Thyroid gland (tissue), 4 donors: ENCODE measurements around the gene ILDR2. TPM values are rescaled to one million over a fixed set of nuclear protein-coding genes. Genes with fewer than 3 reads are reported as not detected.

Source experiments
- DNase-seq, 2 donors: peaks; one replicate each; pipeline ENCODE4 v3.0.0-alpha.2; 2019
- H3K27ac ChIP-seq, 3 donors: fragments of 200-600 bp; sonication (generic); 1 replicate in 2 of 3; 2 replicates in 1 of 3; pipeline ENCODE4 v1.5.1; 2016 to 2019; ENCODE audit warnings: mild to moderate bottlenecking in 1 of 3, moderate library complexity in 1 of 3
- H3K27me3 ChIP-seq: fragments of 200-600 bp; sonication (generic); one replicate; pipeline ENCODE4 v1.5.1; 2019
- H3K36me3 ChIP-seq, 2 donors: fragments of 200-600 bp; sonication (generic); one replicate each; pipeline ENCODE4 v1.5.1; 2016 to 2019
- H3K4me1 ChIP-seq, 2 donors: fragments of 200-600 bp; sonication (generic); one replicate each; pipeline ENCODE4 v1.5.1; 2017 to 2019
- H3K4me3 ChIP-seq, 3 donors: fragments of 200-600 bp; sonication (generic); replicated peaks in 1 of 3; 1 replicate in 2 of 3; 2 replicates in 1 of 3; pipeline ENCODE4 v1.5.1; 2016; ENCODE audit warnings: mild to moderate bottlenecking in 1 of 3
- H3K9me3 ChIP-seq: fragments of 200-600 bp; sonication (generic); one replicate; pipeline ENCODE4 v1.5.1; 2017
- POLR2A ChIP-seq, 2 donors: fragments of 450-650 bp; IDR thresholded peaks; one replicate each; pipeline ENCODE4 v1.6.1; 2017; ENCODE audit warnings: antibody characterized with exemption in 2 of 2, mild to moderate bottlenecking in 2 of 2, moderate library complexity in 1 of 2
- WGBS, 2 donors: methylation state at CpG; one replicate each; pipeline ENCODE4 v1.1.5; 2017; 5-methylcytosine and 5-hydroxymethylcytosine counted together
- intact Hi-C: fragments of 100-400 bp; cut with DNase I; formaldehyde crosslinking; loops from one replicate; pipeline ENCODE4 v1.15.1; 2023
- total RNA-seq, 4 donors: library from RNA; depleted of rRNA; stranded (reverse); fragments of >200 nt; gene quantifications; one replicate each; pipeline ENCODE4 v1.2.3, GENCODE V29; 2016
- TF ChIP-seq, protein P1 (sequence below), 6 experiments: fragments of 200-600 bp in 3 of 6; fragments of 450-650 bp in 3 of 6; sonication (generic) in 3 of 6; IDR thresholded peaks; one replicate each; pipeline ENCODE4 v1.5.1; 2016 to 2019; ENCODE audit warnings: antibody characterized with exemption in 6 of 6, mild to moderate bottlenecking in 2 of 6, inconsistent platforms in 1 of 6, moderate library complexity in 1 of 6

Gene ILDR2
- total RNA-seq, 4 donors from 2014 or later: 0.40 to 0.89 (median 0.76) TPM

GRCh38 chr1:166920561-166921475, 54.5 kb downstream of the ILDR2 start:
- DNase-seq: peak; percentile 32 to 44
- Histone ChIP-seq H3K4me1 (peaks cover 3 to 15% of the 10 kb centered on the region in 2 donors), H3K9me3 (no peaks in the 10 kb centered on the region), H3K27ac (no peak overlapping the region), H3K36me3 (no peaks in the 10 kb centered on the region), H3K4me3 (peak overlapping the region in 1 of 3 donors; percentile 5), H3K27me3 (peaks cover 8% of the 10 kb centered on the region)
- TF ChIP-seq, protein P1, sequence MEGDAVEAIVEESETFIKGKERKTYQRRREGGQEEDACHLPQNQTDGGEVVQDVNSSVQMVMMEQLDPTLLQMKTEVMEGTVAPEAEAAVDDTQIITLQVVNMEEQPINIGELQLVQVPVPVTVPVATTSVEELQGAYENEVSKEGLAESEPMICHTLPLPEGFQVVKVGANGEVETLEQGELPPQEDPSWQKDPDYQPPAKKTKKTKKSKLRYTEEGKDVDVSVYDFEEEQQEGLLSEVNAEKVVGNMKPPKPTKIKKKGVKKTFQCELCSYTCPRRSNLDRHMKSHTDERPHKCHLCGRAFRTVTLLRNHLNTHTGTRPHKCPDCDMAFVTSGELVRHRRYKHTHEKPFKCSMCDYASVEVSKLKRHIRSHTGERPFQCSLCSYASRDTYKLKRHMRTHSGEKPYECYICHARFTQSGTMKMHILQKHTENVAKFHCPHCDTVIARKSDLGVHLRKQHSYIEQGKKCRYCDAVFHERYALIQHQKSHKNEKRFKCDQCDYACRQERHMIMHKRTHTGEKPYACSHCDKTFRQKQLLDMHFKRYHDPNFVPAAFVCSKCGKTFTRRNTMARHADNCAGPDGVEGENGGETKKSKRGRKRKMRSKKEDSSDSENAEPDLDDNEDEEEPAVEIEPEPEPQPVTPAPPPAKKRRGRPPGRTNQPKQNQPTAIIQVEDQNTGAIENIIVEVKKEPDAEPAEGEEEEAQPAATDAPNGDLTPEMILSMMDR (IDR thresholded peaks at IDR 0.05): no peak
- TF ChIP-seq POLR2A (IDR thresholded peaks at IDR 0.05): no peak
- intact Hi-C loops: no loop called here
- WGBS, 2 donors: 14 to 20% methylated on average over 21 to 41 of the region's 113 CpGs

GRCh38 chr1:166918956-166919316, 56.4 kb downstream of the ILDR2 start:
- no peak for DNase-seq
- Histone ChIP-seq H3K4me1 (peaks cover 3 to 9% of the 10 kb centered on the region in 2 donors), H3K4me3 (no peak overlapping the region), H3K36me3 (no peaks in the 10 kb centered on the region), H3K9me3 (no peaks in the 10 kb centered on the region), H3K27ac (no peak overlapping the region), H3K27me3 (peaks cover 8% of the 10 kb centered on the region)
- intact Hi-C loops: no loop called here
- 86 to 90% methylated on average over 2 of the region's 2 CpGs for WGBS, 2 donors
- TF ChIP-seq POLR2A (IDR thresholded peaks at IDR 0.05): no peak
- TF ChIP-seq, protein P1 (IDR thresholded peaks at IDR 0.05): no peak

DNA sequence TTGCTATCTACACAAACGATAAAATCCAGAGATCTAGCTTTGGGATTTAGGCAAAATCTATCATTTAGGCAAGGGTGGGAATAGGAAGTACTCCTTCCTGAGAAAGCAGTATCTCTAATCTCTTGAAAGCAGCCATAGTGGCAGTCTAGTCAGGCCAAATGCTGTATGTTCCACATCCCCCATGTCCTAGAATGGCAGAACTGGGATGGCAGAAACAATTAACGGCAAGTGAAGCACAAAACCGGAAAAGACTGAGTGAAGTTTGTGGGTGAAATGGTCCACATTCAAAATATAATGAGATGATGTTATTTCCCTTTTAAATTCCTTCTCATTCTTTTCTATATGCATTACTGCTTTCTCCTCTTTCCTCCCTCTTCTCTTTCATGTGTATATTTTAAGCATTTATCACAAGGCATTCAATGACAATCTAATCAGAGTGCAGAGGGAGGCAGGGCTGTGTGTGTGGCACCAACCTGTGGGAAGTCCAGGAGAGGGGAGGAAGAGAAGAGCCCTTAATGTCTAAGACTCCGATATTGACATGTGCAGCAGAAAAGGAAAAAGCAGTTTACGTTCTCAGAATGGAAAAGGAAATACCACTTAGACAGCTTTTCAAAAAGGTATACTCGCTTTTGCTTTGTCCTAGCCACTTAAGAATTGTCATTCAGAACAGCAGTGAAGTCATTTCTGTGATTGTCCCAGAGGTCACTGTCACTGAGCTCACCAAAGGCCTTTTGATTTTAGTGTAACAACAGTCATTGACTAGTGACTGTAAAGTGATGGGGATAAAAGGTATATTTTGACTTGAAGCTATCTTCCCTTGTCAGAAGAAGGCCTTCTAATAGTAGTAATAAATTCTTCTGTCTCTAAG, 57.0 kb downstream of the ILDR2 start:
- Histone ChIP-seq H3K36me3 (no peaks in the 10 kb centered on the region), H3K4me3 (no peak overlapping the region), H3K27ac (no peak overlapping the region), H3K4me1 (peaks cover 3 to 9% of the 10 kb centered on the region in 2 donors), H3K27me3 (peaks cover 8% of the 10 kb centered on the region), H3K9me3 (no peaks in the 10 kb centered on the region)
- intact Hi-C loops: no loop called here
- no peak for DNase-seq
- TF ChIP-seq POLR2A (IDR thresholded peaks at IDR 0.05): no peak
- TF ChIP-seq, protein P1 (IDR thresholded peaks at IDR 0.05): no peak
- WGBS, 2 donors: 90% methylated on average over 6 of the region's 6 CpGs

DNA sequence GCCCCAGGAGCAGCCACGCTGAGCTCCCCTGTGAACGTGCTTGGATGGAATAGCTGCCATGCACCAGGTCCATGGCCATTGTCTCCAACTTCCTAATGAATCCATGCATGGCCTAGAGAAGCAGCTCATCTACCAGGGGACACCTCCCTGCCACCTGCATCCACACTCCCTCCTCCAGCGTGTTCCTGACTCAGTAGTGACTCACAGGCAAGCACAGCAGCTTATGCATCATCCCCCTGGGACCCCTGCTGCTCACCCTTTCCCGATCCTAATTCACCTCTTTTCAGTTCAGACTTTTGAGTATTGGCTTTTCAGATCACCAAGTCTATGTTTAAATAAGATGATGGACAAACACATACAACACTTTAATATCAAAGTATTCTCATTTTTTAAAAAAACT, 59.4 kb downstream of the ILDR2 start:
- H3K9me3 ChIP-seq: no peaks in the 10 kb centered on the region
- peaks cover 8% of the 10 kb centered on the region for H3K27me3 ChIP-seq
- DNase-seq: no peak
- H3K4me3 ChIP-seq: no peak overlapping the region
- no peak overlapping the region for H3K27ac ChIP-seq
- WGBS, 2 donors: 91 to 92% methylated on average over 4 of the region's 4 CpGs
- H3K4me1 ChIP-seq: peaks cover 1 to 6% of the 10 kb centered on the region in 2 donors
- H3K36me3 ChIP-seq: no peaks in the 10 kb centered on the region
- intact Hi-C loops: no loop called here
- TF ChIP-seq, protein P1 (IDR thresholded peaks at IDR 0.05): no peak
- no peak for TF ChIP-seq POLR2A (IDR thresholded peaks at IDR 0.05)
